Loucy (cell line): Measurements from ENCODE around the gene CSPG4.

Source experiments
- EZH2phosphoT487 ChIP-seq: fragments of 200-600 bp; IDR thresholded peaks from 2 replicates; pipeline ENCODE4 v1.6.1; 2018; ENCODE audit warnings: antibody characterized with exemption, mild to moderate bottlenecking, moderate library complexity, borderline replicate concordance
- TF ChIP-seq, protein P1 (sequence below): fragments of 200-600 bp; sonication (generic); conservative IDR thresholded peaks from 2 replicates; pipeline ENCODE4 v1.5.1; 2014; ENCODE audit warnings: mild to moderate bottlenecking, antibody characterized with exemption, low read length

DNA sequence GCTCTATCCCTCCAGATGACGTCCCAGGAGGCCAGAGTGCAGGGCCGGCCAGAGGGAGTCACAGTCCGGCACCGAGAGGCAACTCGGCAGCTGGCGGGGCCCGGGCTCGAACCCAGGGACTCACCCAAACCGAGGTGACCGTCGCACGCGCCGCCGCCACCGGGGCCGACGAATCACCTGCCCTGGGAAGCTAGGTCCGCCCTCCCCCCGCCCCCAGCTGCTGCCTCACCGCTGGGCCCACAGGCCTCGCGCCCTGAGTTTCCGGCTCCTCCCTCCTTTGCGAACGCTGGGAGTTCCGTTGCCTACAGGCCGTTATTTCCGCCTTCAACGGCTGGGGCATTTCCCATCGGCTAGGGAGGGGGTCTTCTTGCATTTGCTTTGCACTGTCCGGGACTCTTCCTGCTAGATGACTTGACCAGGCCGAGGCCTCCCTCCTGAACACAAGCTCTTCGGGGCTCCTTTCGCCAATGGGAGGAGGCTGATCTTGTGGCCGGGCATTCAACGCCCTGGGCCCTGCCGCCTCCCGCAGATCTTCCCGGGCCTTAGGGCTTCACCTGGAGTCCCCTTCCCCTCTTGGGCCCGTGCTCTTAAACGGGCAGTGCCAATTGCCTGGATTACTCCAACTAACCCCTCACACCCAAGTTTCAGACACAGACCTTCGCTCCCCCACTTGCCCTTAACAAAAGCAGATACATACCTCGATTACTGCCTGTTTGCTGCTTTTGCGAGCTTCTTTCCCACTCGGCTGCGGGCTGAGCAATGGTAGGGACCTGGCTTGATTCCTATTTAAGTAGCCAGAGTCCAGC, 86.9 kb downstream of the CSPG4 start, which contains the start of gene SNUPN:
- TF ChIP-seq, protein P1, sequence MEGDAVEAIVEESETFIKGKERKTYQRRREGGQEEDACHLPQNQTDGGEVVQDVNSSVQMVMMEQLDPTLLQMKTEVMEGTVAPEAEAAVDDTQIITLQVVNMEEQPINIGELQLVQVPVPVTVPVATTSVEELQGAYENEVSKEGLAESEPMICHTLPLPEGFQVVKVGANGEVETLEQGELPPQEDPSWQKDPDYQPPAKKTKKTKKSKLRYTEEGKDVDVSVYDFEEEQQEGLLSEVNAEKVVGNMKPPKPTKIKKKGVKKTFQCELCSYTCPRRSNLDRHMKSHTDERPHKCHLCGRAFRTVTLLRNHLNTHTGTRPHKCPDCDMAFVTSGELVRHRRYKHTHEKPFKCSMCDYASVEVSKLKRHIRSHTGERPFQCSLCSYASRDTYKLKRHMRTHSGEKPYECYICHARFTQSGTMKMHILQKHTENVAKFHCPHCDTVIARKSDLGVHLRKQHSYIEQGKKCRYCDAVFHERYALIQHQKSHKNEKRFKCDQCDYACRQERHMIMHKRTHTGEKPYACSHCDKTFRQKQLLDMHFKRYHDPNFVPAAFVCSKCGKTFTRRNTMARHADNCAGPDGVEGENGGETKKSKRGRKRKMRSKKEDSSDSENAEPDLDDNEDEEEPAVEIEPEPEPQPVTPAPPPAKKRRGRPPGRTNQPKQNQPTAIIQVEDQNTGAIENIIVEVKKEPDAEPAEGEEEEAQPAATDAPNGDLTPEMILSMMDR = no peak
- TF ChIP-seq EZH2phosphoT487 = no peak
